ENCODE measurements around the gene LTBP3.

LTBP3 gene

GRCh38 chr11:65593518-65594414 lies 35.6 kb upstream of the LTBP3 start:
- Histone ChIP-seq H3K9me3 (ENCODE audit: control insufficient read depth, insufficient read depth, low read length) (no peaks in the 10 kb centered on the region), H3K9ac (ENCODE audit: low read depth, low read length) (no peak overlapping the region), H3K4me3 (ENCODE audit: low read depth, low read length) (no peak overlapping the region), H3K27ac (ENCODE audit: low read depth, low read length) (no peak overlapping the region), H3K27me3 (ENCODE audit: control insufficient read depth, insufficient read depth, low read length) (peaks cover 43% of the 10 kb centered on the region), H3K4me1 (ENCODE audit: control insufficient read depth, insufficient read depth, low read length) (peaks cover 3% of the 10 kb centered on the region; the same call in 1 of the 2 replicates), H3K36me3 (ENCODE audit: control insufficient read depth, insufficient read depth, low read length) (peaks cover 10% of the 10 kb centered on the region)

- Histone ChIP-seq H3K36me3 (ENCODE audit: control insufficient read depth, insufficient read depth, low read length) (peaks cover 2% of the 10 kb centered on the region; the same call in 1 of the 2 replicates), H3K9me3 (ENCODE audit: control insufficient read depth, insufficient read depth, low read length) (no peaks in the 10 kb centered on the region), H3K4me1 (ENCODE audit: control insufficient read depth, insufficient read depth, low read length) (peaks cover 3% of the 10 kb centered on the region; the same call in 1 of the 2 replicates), H3K27me3 (ENCODE audit: control insufficient read depth, insufficient read depth, low read length) (peaks cover 43% of the 10 kb centered on the region), H3K4me3 (ENCODE audit: low read depth, low read length) (peak overlapping the region; percentile 66), H3K27ac (ENCODE audit: low read depth, low read length) (no peak overlapping the region), H3K9ac (ENCODE audit: low read depth, low read length) (no peak overlapping the region)
These were observed 34.8 kb upstream of the LTBP3 start for GRCh38 chr11:65592858-65593517.

- H3K9me3 ChIP-seq (ENCODE audit: control insufficient read depth, insufficient read depth, low read length): no peaks in the 10 kb centered on the region
- H3K36me3 ChIP-seq (ENCODE audit: control insufficient read depth, insufficient read depth, low read length): no peaks in the 10 kb centered on the region
- no peak overlapping the region for H3K9ac ChIP-seq (ENCODE audit: low read depth, low read length)
- H3K4me3 ChIP-seq (ENCODE audit: low read depth, low read length): peak overlapping the region; percentile 66
- peaks cover 3% of the 10 kb centered on the region; the same call in 1 of the 2 replicates for H3K4me1 ChIP-seq (ENCODE audit: control insufficient read depth, insufficient read depth, low read length)
- H3K27me3 ChIP-seq (ENCODE audit: control insufficient read depth, insufficient read depth, low read length): peaks cover 50% of the 10 kb centered on the region
- H3K27ac ChIP-seq (ENCODE audit: low read depth, low read length): peak overlapping the region; percentile 20
These were observed 34.0 kb upstream of the LTBP3 start for GRCh38 chr11:65591939-65592857.

GRCh38 chr11:65590240-65590738 lies 32.1 kb upstream of the LTBP3 start:
- H3K4me1 ChIP-seq (ENCODE audit: control insufficient read depth, insufficient read depth, low read length): peaks cover 3% of the 10 kb centered on the region; the same call in 1 of the 2 replicates
- H3K9ac ChIP-seq (ENCODE audit: low read depth, low read length): no peak overlapping the region
- no peak overlapping the region for H3K27ac ChIP-seq (ENCODE audit: low read depth, low read length)
- no peaks in the 10 kb centered on the region for H3K36me3 ChIP-seq (ENCODE audit: control insufficient read depth, insufficient read depth, low read length)
- no peak overlapping the region for H3K4me3 ChIP-seq (ENCODE audit: low read depth, low read length)
- peaks cover 65% of the 10 kb centered on the region for H3K27me3 ChIP-seq (ENCODE audit: control insufficient read depth, insufficient read depth, low read length)
- no peaks in the 10 kb centered on the region for H3K9me3 ChIP-seq (ENCODE audit: control insufficient read depth, insufficient read depth, low read length)

DNA sequence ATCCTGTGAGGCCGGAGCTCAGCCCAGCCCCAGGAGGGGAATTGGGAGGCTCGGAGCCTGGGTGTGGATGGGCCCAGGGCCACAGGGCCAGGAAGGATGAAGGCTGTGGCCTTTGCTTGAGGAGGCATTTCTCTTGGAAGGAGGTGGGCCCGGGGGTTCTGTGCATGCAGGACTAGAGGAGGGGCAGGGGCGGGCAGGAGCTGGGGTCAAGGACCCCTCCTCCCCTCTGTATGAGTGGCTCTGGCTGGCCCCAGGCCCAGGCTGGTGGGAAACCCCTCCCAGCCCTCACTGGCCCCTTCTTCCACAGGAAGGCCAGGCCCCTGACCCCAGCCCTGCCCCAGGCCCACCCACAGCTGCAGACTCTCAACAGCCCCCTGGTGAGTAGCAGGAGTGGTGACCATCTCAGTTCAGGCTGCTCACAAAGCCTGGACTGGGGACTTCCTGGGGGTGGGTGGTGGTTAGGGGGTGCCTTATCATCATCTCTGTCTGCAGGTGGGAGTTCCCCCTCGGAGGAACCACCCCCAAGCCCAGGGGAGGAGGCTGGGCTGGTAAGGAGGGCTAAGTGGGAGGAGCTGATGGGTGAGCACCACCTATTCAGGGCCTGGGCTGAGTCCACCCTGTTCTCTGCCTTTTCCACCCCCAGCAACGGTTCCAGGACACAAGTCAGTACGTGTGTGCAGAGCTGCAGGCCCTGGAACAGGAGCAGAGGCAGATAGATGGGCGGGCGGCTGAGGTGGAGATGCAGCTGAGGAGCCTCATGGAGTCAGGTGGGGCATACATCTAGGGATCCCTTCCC lies 31.5 kb upstream of the LTBP3 start:
- Histone ChIP-seq H3K4me1 (ENCODE audit: control insufficient read depth, insufficient read depth, low read length) (peaks cover 3% of the 10 kb centered on the region; the same call in 1 of the 2 replicates), H3K9ac (ENCODE audit: low read depth, low read length) (no peak overlapping the region), H3K9me3 (ENCODE audit: control insufficient read depth, insufficient read depth, low read length) (no peaks in the 10 kb centered on the region), H3K36me3 (ENCODE audit: control insufficient read depth, insufficient read depth, low read length) (no peaks in the 10 kb centered on the region), H3K4me3 (ENCODE audit: low read depth, low read length) (no peak overlapping the region), H3K27ac (ENCODE audit: low read depth, low read length) (no peak overlapping the region), H3K27me3 (ENCODE audit: control insufficient read depth, insufficient read depth, low read length) (peaks cover 72% of the 10 kb centered on the region)

DNA sequence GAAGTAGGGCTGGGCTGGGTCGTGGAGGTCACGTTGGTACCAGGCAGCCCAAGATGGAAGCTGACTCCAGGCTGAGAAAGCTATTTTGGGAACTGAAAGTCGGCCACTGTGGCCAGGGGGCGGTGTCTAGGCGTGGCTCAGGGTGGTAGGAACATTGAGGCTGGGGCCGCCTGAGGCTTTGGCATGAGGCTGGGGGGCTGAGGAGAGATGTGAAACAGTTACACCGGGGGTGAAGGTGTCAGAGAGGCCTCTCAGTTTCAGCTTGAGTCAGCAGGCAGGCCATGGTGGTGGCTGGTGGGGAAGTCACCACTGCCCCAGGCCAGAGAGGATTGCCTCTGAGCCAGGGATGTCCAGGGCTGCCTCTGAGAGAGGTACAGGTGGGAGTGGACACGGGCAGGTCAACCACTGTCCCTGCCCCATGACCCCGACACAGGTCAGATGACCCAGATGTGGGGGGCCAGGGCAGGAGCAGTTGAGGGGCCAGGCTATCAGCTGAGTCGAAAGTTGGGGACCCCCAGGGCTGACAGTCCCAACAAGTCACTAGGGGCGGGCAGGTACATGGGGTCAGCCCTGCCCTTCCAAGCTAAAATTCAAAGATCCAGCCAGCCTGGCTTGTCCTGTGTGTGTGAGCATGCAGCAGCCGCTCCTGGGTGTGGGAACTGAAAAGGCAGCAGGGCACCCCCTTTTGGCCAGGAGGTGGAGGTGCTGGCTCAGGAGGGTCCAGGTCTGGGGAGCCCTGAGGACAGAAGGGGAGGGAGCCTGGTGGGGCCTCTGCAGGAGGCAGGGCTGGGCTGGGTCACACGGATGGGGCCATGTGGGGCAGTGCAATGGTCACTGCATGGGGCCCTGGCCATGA lies 30.3 kb upstream of the LTBP3 start:
- H3K36me3 ChIP-seq (ENCODE audit: control insufficient read depth, insufficient read depth, low read length): no peaks in the 10 kb centered on the region
- no peak overlapping the region for H3K27ac ChIP-seq (ENCODE audit: low read depth, low read length)
- no peak overlapping the region for H3K4me3 ChIP-seq (ENCODE audit: low read depth, low read length)
- peaks cover 78% of the 10 kb centered on the region for H3K27me3 ChIP-seq (ENCODE audit: control insufficient read depth, insufficient read depth, low read length)
- peaks cover 3% of the 10 kb centered on the region; the same call in 1 of the 2 replicates for H3K4me1 ChIP-seq (ENCODE audit: control insufficient read depth, insufficient read depth, low read length)
- H3K9me3 ChIP-seq (ENCODE audit: control insufficient read depth, insufficient read depth, low read length): no peaks in the 10 kb centered on the region
- no peak overlapping the region for H3K9ac ChIP-seq (ENCODE audit: low read depth, low read length)

DNA sequence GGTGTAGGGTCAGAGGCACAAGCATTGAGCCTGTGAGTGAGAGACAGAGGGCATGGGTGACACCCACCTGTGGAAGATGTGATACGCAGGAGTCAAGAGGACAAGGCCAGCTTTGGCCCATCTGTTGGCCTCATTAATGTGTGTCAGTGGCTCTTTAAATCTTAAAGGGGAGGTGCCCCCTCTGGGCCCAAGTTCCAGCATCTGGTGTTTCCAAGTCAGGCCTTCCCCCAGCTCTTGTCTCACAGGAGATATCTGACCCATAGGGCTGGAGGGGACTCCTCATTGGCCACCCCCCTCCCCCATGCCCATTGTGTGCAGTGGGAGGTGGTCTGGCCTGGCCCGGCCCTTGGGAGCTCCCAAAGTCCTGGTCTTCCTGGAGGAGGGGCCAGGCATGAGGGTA lies 28.5 kb upstream of the LTBP3 start:
- H3K9ac ChIP-seq (ENCODE audit: low read depth, low read length): no peak overlapping the region
- H3K9me3 ChIP-seq (ENCODE audit: control insufficient read depth, insufficient read depth, low read length): no peaks in the 10 kb centered on the region
- H3K36me3 ChIP-seq (ENCODE audit: control insufficient read depth, insufficient read depth, low read length): no peaks in the 10 kb centered on the region
- no peak overlapping the region for H3K4me3 ChIP-seq (ENCODE audit: low read depth, low read length)
- no peak overlapping the region for H3K27ac ChIP-seq (ENCODE audit: low read depth, low read length)
- peaks cover 73% of the 10 kb centered on the region for H3K27me3 ChIP-seq (ENCODE audit: control insufficient read depth, insufficient read depth, low read length)
- no peaks in the 10 kb centered on the region; the same call in 1 of the 2 replicates for H3K4me1 ChIP-seq (ENCODE audit: control insufficient read depth, insufficient read depth, low read length)

GRCh38 chr11:65586247-65586630 lies 28.1 kb upstream of the LTBP3 start:
- no peak overlapping the region for H3K27ac ChIP-seq (ENCODE audit: low read depth, low read length)

DNA sequence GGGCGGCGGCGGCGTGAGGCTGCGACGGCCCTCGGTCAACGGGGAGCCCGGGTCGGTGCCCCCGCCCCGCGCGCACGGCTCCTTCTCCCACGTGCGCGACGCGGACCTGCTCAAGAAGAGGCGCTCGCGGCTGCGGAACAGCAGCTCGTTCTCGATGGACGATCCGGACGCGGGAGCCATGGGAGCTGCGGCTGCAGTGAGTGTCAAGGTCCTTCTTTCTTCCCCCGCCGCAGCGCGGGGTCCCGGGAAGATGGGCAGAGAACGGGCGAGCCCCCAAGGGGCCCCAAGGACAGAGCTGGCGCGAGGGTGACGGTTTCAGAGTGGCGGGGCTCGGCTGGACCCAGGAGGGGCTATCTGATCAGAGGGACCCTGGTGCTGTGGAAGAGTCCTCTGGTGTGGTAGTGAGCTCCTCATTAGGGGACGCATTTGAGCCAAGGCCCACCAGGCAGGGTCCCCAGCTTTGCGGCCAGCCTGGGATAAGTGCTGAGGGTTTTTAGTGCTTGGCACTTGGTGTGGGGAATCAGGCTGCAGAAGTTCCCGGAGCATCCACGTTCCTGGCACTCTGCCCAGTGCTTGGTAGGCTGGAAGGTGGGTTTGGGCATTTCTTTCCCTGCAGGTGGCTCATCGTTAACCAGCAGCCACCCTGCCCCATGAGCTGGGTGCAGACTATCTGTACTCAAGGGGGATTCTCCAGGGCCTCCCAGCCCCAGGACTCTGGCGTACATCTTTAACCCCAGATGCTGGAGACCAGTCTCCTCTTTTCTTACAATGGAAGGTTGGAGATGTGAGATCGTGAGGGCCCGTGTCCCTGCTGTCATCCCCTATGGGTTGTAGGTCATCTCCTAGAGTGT lies 27.5 kb upstream of the LTBP3 start:
- H3K27ac ChIP-seq (ENCODE audit: low read depth, low read length): no peak overlapping the region
- no peaks in the 10 kb centered on the region for H3K36me3 ChIP-seq (ENCODE audit: control insufficient read depth, insufficient read depth, low read length)
- H3K27me3 ChIP-seq (ENCODE audit: control insufficient read depth, insufficient read depth, low read length): peaks cover 63% of the 10 kb centered on the region
- H3K4me3 ChIP-seq (ENCODE audit: low read depth, low read length): no peak overlapping the region; the same call in 1 of the 2 replicates
- H3K9ac ChIP-seq (ENCODE audit: low read depth, low read length): no peak overlapping the region
- H3K9me3 ChIP-seq (ENCODE audit: control insufficient read depth, insufficient read depth, low read length): no peaks in the 10 kb centered on the region
- H3K4me1 ChIP-seq (ENCODE audit: control insufficient read depth, insufficient read depth, low read length): no peaks in the 10 kb centered on the region; the same call in 1 of the 2 replicates

More at GRCh38 chr11:65586247-65586630, 28.1 kb upstream of the LTBP3 start:
- Histone ChIP-seq H3K4me3 (ENCODE audit: low read depth, low read length) (no peak overlapping the region), H3K36me3 (ENCODE audit: control insufficient read depth, insufficient read depth, low read length) (no peaks in the 10 kb centered on the region), H3K27me3 (ENCODE audit: control insufficient read depth, insufficient read depth, low read length) (peaks cover 69% of the 10 kb centered on the region), H3K4me1 (ENCODE audit: control insufficient read depth, insufficient read depth, low read length) (no peaks in the 10 kb centered on the region; the same call in 1 of the 2 replicates), H3K9ac (ENCODE audit: low read depth, low read length) (no peak overlapping the region), H3K9me3 (ENCODE audit: control insufficient read depth, insufficient read depth, low read length) (no peaks in the 10 kb centered on the region)
